DND-41 (cell line): Measurements from ENCODE around the gene SH2D1B.
"Not testable (repeated sequence)": the region's sequence is repeated elsewhere in the genome, so short reads cannot be mapped to it uniquely, and the experiment has no call there.

Experiments
- ATAC-seq: fragments of 200-7000 bp; cut with Tn5 transposase; 3 replicates; pipeline ENCODE4 v1.9.1; 2021; ENCODE audit warnings: low read depth; ENCODE audit not compliant: insufficient read depth
- DNase-seq: peaks from one replicate; pipeline ENCODE4 v3.0.0-alpha.2; 2020
- H2AFZ ChIP-seq: 2 replicates; pipeline ENCODE4 v1.6.0; 2012; ENCODE audit warnings: low read depth, low read length
- H3K27ac ChIP-seq: 2 replicates; pipeline ENCODE4 v1.5.1; 2012; ENCODE audit warnings: low read length, inconsistent platforms
- H3K27me3 ChIP-seq: fragments of 200-600 bp; sonication (generic); 2 replicates; pipeline ENCODE4 v1.6.0; 2012; ENCODE audit warnings: low read length, mild to moderate bottlenecking, inconsistent platforms; ENCODE audit not compliant: insufficient read depth, poor library complexity
- H3K36me3 ChIP-seq: 2 replicates; pipeline ENCODE4 v1.5.1; 2012; ENCODE audit warnings: low read length, inconsistent platforms; ENCODE audit not compliant: insufficient read depth
- H3K4me1 ChIP-seq: 2 replicates; pipeline ENCODE4 v1.5.1; 2012; ENCODE audit warnings: mild to moderate bottlenecking, low read length; ENCODE audit not compliant: insufficient read depth
- H3K4me2 ChIP-seq: 2 replicates; pipeline ENCODE4 v1.6.0; 2012; ENCODE audit warnings: mild to moderate bottlenecking, moderate library complexity, low read length, inconsistent platforms; ENCODE audit not compliant: insufficient read depth
- H3K4me3 ChIP-seq, 2 experiments: fragments of 200-600 bp in 1 of 2; shearing (Covaris generic) in 1 of 2; 2 replicates each; pipeline ENCODE4 v1.5.1; 2012 to 2016; ENCODE audit warnings: inconsistent platforms in 2 of 2, low read length in 2 of 2, mild to moderate bottlenecking in 2 of 2, low read depth in 1 of 2, moderate library complexity in 1 of 2
- H3K79me2 ChIP-seq: 2 replicates; pipeline ENCODE4 v1.6.0; 2012; ENCODE audit warnings: low read length, inconsistent platforms; ENCODE audit not compliant: insufficient read depth
- H3K9ac ChIP-seq: 2 replicates; pipeline ENCODE4 v1.6.0; 2012; ENCODE audit warnings: low read depth, mild to moderate bottlenecking, inconsistent platforms, low read length, moderate library complexity
- H3K9me3 ChIP-seq: 2 replicates; pipeline ENCODE4 v1.5.1; 2012; ENCODE audit warnings: low read length, moderate library complexity, mild to moderate bottlenecking, inconsistent platforms; ENCODE audit not compliant: insufficient read depth, severe bottlenecking
- H4K20me1 ChIP-seq: 2 replicates; pipeline ENCODE4 v1.6.0; 2012; ENCODE audit warnings: low read length; ENCODE audit not compliant: insufficient read depth
- EZH2 ChIP-seq: IDR thresholded peaks from 3 replicates; pipeline ENCODE4 v1.6.1; 2012; ENCODE audit warnings: borderline replicate concordance, low read depth, mild to moderate bottlenecking, moderate library complexity, low read length, inconsistent platforms; ENCODE audit not compliant: severe bottlenecking
- TF ChIP-seq, protein P1 (sequence below): IDR thresholded peaks from 2 replicates; pipeline ENCODE4 v1.5.1; 2012; ENCODE audit warnings: borderline replicate concordance, low read length, moderate library complexity, mild to moderate bottlenecking; ENCODE audit not compliant: poor library complexity, severe bottlenecking; ENCODE audit errors: extremely low read depth

The SH2D1B gene

DNA sequence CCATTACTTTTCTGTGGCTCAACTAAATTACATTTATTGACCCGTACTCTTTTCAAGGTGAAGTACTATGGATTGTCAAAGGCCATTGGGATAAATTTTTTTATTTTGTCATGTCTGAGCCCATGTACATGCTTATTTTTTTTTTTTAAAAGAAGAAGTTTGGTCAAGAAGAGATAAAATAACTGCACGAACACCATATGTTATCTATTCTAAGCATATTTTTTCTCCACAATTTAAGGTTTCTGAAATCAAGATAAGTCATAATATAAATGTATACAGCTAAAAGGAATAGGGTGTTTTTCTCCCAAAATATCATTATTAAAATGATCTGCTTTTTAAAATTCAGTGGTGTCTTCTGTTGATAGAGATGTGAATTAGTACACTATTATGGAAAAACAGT, 35.0 kb upstream of the SH2D1B start:
- ATAC-seq (no peak), DNase-seq (no peak)
- H3K27ac ChIP-seq, result no peak overlapping the region
- no peaks in the 10 kb centered on the region for H3K36me3 ChIP-seq
- no peaks in the 10 kb centered on the region for H3K9me3 ChIP-seq
- no peak overlapping the region for H3K4me2 ChIP-seq
- H3K79me2 ChIP-seq, result no peaks in the 10 kb centered on the region
- TF ChIP-seq, protein P1, sequence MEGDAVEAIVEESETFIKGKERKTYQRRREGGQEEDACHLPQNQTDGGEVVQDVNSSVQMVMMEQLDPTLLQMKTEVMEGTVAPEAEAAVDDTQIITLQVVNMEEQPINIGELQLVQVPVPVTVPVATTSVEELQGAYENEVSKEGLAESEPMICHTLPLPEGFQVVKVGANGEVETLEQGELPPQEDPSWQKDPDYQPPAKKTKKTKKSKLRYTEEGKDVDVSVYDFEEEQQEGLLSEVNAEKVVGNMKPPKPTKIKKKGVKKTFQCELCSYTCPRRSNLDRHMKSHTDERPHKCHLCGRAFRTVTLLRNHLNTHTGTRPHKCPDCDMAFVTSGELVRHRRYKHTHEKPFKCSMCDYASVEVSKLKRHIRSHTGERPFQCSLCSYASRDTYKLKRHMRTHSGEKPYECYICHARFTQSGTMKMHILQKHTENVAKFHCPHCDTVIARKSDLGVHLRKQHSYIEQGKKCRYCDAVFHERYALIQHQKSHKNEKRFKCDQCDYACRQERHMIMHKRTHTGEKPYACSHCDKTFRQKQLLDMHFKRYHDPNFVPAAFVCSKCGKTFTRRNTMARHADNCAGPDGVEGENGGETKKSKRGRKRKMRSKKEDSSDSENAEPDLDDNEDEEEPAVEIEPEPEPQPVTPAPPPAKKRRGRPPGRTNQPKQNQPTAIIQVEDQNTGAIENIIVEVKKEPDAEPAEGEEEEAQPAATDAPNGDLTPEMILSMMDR, result no peak
- TF ChIP-seq EZH2, result no peak
- peaks cover 4% of the 10 kb centered on the region for H3K27me3 ChIP-seq
- no peak overlapping the region for H3K9ac ChIP-seq
- no peaks in the 10 kb centered on the region for H3K4me1 ChIP-seq
- no peak overlapping the region for H2AFZ ChIP-seq
- H4K20me1 ChIP-seq, result no peaks in the 10 kb centered on the region
- H3K4me3 ChIP-seq, result no peak overlapping the region

DNA sequence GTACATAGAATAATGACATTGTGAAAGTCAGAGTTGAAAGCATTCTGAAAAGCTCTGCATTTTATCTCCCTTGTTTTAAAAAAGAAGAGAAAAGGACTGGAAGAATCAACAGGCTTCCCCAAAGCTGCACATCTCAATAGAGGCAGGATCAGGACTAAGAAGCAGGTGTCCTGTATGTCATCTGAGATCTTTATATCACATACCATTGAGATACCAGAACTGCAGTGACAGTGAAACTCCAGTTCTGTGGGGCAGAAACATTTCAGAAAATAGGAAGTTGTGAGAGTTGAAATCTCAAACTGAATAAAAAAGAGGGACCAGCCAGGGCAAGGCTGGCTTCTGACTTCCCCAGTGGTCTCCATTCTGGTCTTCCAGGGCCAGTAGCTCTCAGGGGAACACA, 33.0 kb upstream of the SH2D1B start:
- no peak overlapping the region for H3K27ac ChIP-seq
- H3K4me2 ChIP-seq, result no peak overlapping the region
- no peak overlapping the region for H3K4me3 ChIP-seq
- TF ChIP-seq EZH2, result no peak
- TF ChIP-seq, protein P1, result no peak
- DNase-seq (no peak), ATAC-seq (no peak)
- no peaks in the 10 kb centered on the region for H3K4me1 ChIP-seq
- no peaks in the 10 kb centered on the region for H4K20me1 ChIP-seq
- no peaks in the 10 kb centered on the region for H3K79me2 ChIP-seq
- H3K9ac ChIP-seq, result no peak overlapping the region
- H3K27me3 ChIP-seq, result peaks cover 9% of the 10 kb centered on the region
- no peak overlapping the region for H2AFZ ChIP-seq
- no peaks in the 10 kb centered on the region for H3K36me3 ChIP-seq
- H3K9me3 ChIP-seq, result no peaks in the 10 kb centered on the region

DNA sequence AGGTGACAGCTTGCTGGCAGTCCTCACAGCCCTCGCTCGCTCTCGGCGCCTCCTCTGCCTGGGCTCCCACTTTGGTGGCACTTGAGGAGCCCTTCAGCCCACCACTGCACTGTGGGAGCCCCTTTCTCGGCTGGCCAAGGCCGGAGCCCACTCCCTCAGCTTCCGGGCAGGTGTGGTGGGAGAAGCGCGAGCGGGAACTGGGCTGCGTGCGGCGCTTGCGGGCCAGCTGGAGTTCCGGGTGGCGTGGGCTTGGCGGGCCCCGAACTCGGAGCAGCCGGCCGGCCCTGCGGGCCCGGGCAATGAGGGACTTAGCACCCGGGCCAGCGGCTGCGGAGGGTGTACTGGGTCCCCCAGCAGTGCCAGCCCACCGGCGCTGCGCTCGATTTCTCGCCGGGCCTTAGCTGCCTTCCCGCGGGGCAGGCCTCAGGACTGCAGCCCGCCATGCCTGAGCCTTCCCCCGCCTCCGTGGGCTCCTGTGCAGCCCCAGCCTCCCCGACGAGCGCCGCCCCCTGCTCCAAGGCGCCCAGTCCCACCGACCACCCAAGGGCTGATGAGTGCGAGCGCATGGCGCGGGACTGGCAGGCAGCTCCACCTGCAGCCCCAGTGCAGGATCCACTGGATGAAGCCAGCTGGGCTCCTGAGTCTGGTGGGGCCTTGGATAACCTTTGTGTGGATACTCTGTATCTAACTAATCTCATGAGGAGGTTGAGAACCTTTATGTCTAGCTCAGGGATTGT, 21.2 kb upstream of the SH2D1B start:
- ATAC-seq, H3K79me2 ChIP-seq, H3K36me3 ChIP-seq: not testable (repeated sequence)

DNA sequence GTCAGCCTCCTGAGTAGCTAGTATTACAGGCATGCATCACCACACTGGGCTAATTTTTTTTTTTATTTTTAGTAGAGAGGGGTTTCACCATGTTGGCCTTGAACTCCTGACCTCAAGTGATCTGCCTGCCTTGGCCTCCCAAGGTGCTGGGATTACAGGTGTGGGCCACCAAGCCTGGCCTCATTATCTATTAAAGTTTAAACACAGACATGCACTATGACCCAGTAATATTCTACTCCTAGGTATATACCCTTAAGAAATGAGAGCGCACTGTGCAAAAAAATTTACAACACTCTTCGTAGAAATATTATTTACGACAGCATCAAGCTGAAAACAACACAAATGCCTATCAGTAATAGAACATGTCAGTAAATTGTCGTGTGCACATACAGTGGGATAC, 18.6 kb upstream of the SH2D1B start:
- TF ChIP-seq EZH2, result no peak
- TF ChIP-seq, protein P1, result no peak
- Histone ChIP-seq H4K20me1 (no peaks in the 10 kb centered on the region), H3K27ac (no peak overlapping the region), H3K9me3 (no peaks in the 10 kb centered on the region), H3K79me2 (no peaks in the 10 kb centered on the region), H3K4me2 (no peak overlapping the region), H3K9ac (no peak overlapping the region), H2AFZ (no peak overlapping the region), H3K4me1 (no peaks in the 10 kb centered on the region), H3K27me3 (no peaks in the 10 kb centered on the region), H3K36me3 (no peaks in the 10 kb centered on the region), H3K4me3 (no peak overlapping the region)
- ATAC-seq (no peak), DNase-seq (no peak)

More for the DNA sequence above, 21.2 kb upstream of the SH2D1B start:
- H3K9me3 ChIP-seq, H3K4me3 ChIP-seq, H4K20me1 ChIP-seq, H3K27ac ChIP-seq, H3K9ac ChIP-seq, H3K4me1 ChIP-seq, H2AFZ ChIP-seq, H3K4me2 ChIP-seq, H3K27me3 ChIP-seq, DNase-seq: not testable (repeated sequence)
